SK-N-SH treated with all-trans-retinoic acid at 6 μM for 48 hours (cell line): ENCODE data around the gene MT4.

Experiments
- CREB5 ChIP-seq: fragments of 250-450 bp; sonication (Bioruptor Pico); IDR thresholded peaks from 2 replicates; pipeline ENCODE4 v1.5.1; 2020; ENCODE audit warnings: low read depth, mild to moderate bottlenecking, moderate library complexity
- CSDC2 ChIP-seq: fragments of 250-450 bp; sonication (Bioruptor Pico); IDR thresholded peaks from 2 replicates; pipeline ENCODE4 v1.5.0; 2020; ENCODE audit warnings: mild to moderate bottlenecking, moderate library complexity
- ISL1 ChIP-seq: fragments of 250-450 bp; sonication (Bioruptor Pico); IDR thresholded peaks from 2 replicates; pipeline ENCODE4 v2.1.2; 2022; ENCODE audit warnings: mild to moderate bottlenecking, moderate library complexity
- SNAI2 ChIP-seq: fragments of 250-450 bp; sonication (Bioruptor Pico); IDR thresholded peaks from 2 replicates; pipeline ENCODE4 v1.5.0; 2020; ENCODE audit warnings: mild to moderate bottlenecking, moderate library complexity
- TCF4 ChIP-seq: fragments of 250-450 bp; sonication (Bioruptor Pico); IDR thresholded peaks from 2 replicates; pipeline ENCODE4 v1.8.0; 2021; ENCODE audit warnings: mild to moderate bottlenecking, moderate library complexity, borderline replicate concordance
- ZFP3 ChIP-seq: fragments of 250-450 bp; sonication (Bioruptor Pico); IDR thresholded peaks from 2 replicates; pipeline ENCODE4 v1.5.0; 2020; ENCODE audit warnings: mild to moderate bottlenecking, moderate library complexity
- ZFP30 ChIP-seq: fragments of 450-650 bp; formaldehyde crosslinking; IDR thresholded peaks from 2 replicates; pipeline ENCODE4 v1.5.0; 2022; ENCODE audit warnings: mild to moderate bottlenecking, moderate library complexity
- ZNF70 ChIP-seq: fragments of 450-650 bp; formaldehyde crosslinking; IDR thresholded peaks from 2 replicates; pipeline ENCODE4 v1.5.0; 2020; ENCODE audit warnings: mild to moderate bottlenecking, moderate library complexity
- TF ChIP-seq, protein P1 (sequence below): fragments of 250-450 bp; sonication (Bioruptor Pico); IDR thresholded peaks from 2 replicates; pipeline ENCODE4 v1.8.0; 2020; ENCODE audit warnings: mild to moderate bottlenecking, moderate library complexity, borderline replicate concordance
- TF ChIP-seq, protein P2 (sequence below): fragments of 250-450 bp; sonication (Bioruptor Pico); IDR thresholded peaks from 2 replicates; pipeline ENCODE4 v1.5.0; 2020; ENCODE audit warnings: mild to moderate bottlenecking, moderate library complexity
- TF ChIP-seq, protein P3 (sequence below): fragments of 250-450 bp; sonication (Bioruptor Pico); IDR thresholded peaks from 2 replicates; pipeline ENCODE4 v1.5.1; 2021; ENCODE audit warnings: mild to moderate bottlenecking, moderate library complexity

GRCh38 chr16:56594292-56594619 is 29.4 kb downstream of the MT4 start:
- TF ChIP-seq CSDC2 (CRISPR knock-in tag), result no peak
- no peak for TF ChIP-seq ZNF70 (CRISPR knock-in tag)
- TF ChIP-seq, protein P1, sequence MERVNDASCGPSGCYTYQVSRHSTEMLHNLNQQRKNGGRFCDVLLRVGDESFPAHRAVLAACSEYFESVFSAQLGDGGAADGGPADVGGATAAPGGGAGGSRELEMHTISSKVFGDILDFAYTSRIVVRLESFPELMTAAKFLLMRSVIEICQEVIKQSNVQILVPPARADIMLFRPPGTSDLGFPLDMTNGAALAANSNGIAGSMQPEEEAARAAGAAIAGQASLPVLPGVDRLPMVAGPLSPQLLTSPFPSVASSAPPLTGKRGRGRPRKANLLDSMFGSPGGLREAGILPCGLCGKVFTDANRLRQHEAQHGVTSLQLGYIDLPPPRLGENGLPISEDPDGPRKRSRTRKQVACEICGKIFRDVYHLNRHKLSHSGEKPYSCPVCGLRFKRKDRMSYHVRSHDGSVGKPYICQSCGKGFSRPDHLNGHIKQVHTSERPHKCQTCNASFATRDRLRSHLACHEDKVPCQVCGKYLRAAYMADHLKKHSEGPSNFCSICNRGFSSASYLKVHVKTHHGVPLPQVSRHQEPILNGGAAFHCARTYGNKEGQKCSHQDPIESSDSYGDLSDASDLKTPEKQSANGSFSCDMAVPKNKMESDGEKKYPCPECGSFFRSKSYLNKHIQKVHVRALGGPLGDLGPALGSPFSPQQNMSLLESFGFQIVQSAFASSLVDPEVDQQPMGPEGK (CRISPR knock-in tag), result no peak
- TF ChIP-seq ZFP3 (CRISPR knock-in tag), result no peak
- TF ChIP-seq TCF4, result no peak
- no peak for TF ChIP-seq ZFP30 (CRISPR knock-in tag)
- TF ChIP-seq, protein P2, sequence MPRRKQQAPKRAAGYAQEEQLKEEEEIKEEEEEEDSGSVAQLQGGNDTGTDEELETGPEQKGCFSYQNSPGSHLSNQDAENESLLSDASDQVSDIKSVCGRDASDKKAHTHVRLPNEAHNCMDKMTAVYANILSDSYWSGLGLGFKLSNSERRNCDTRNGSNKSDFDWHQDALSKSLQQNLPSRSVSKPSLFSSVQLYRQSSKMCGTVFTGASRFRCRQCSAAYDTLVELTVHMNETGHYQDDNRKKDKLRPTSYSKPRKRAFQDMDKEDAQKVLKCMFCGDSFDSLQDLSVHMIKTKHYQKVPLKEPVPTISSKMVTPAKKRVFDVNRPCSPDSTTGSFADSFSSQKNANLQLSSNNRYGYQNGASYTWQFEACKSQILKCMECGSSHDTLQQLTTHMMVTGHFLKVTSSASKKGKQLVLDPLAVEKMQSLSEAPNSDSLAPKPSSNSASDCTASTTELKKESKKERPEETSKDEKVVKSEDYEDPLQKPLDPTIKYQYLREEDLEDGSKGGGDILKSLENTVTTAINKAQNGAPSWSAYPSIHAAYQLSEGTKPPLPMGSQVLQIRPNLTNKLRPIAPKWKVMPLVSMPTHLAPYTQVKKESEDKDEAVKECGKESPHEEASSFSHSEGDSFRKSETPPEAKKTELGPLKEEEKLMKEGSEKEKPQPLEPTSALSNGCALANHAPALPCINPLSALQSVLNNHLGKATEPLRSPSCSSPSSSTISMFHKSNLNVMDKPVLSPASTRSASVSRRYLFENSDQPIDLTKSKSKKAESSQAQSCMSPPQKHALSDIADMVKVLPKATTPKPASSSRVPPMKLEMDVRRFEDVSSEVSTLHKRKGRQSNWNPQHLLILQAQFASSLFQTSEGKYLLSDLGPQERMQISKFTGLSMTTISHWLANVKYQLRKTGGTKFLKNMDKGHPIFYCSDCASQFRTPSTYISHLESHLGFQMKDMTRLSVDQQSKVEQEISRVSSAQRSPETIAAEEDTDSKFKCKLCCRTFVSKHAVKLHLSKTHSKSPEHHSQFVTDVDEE (CRISPR knock-in tag), result no peak
- TF ChIP-seq ISL1 (CRISPR knock-in tag), result no peak
- TF ChIP-seq, protein P3, sequence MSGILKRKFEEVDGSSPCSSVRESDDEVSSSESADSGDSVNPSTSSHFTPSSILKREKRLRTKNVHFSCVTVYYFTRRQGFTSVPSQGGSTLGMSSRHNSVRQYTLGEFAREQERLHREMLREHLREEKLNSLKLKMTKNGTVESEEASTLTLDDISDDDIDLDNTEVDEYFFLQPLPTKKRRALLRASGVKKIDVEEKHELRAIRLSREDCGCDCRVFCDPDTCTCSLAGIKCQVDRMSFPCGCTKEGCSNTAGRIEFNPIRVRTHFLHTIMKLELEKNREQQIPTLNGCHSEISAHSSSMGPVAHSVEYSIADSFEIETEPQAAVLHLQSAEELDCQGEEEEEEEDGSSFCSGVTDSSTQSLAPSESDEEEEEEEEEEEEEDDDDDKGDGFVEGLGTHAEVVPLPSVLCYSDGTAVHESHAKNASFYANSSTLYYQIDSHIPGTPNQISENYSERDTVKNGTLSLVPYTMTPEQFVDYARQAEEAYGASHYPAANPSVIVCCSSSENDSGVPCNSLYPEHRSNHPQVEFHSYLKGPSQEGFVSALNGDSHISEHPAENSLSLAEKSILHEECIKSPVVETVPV (CRISPR knock-in tag), result no peak
- TF ChIP-seq CREB5 (CRISPR knock-in tag), result no peak
- no peak for TF ChIP-seq SNAI2 (CRISPR knock-in tag)
